T1000 (cell line): Measurements from ENCODE around the gene IGFBP7.

Experiments
- DNase-seq: peaks from one replicate; lab custom pipeline; 2025; ENCODE audit warnings: mixed read lengths; lab: John Stamatoyannopoulos, UW

Gene IGFBP7

GRCh38 chr4:57040510-57040909, 69.7 kb downstream of the IGFBP7 start:
- no peak for DNase-seq

- no peak for DNase-seq
Observed at GRCh38 chr4:57039345-57039744, 70.8 kb downstream of the IGFBP7 start.

GRCh38 chr4:57037982-57038604, 72.1 kb downstream of the IGFBP7 start:
- DNase-seq = peak; percentile 50

GRCh38 chr4:57034520-57034919, 75.7 kb downstream of the IGFBP7 start:
- DNase-seq = no peak

- DNase-seq = peak; percentile 46
Observed at GRCh38 chr4:57023104-57023503, 87.1 kb downstream of the IGFBP7 start.

- DNase-seq = peak; percentile 6
Observed at GRCh38 chr4:57020467-57021101, 89.6 kb downstream of the IGFBP7 start.

- DNase-seq = no peak
Observed at GRCh38 chr4:57018980-57019379, 91.2 kb downstream of the IGFBP7 start.

GRCh38 chr4:57013543-57014120, 96.6 kb downstream of the IGFBP7 start:
- no peak for DNase-seq

- no peak for DNase-seq
Observed at GRCh38 chr4:56999751-57000150, 110.4 kb downstream of the IGFBP7 start.

- DNase-seq = no peak
Observed at GRCh38 chr4:56995525-56995924, 114.7 kb downstream of the IGFBP7 start.

GRCh38 chr4:56990109-56990905, 119.9 kb downstream of the IGFBP7 start:
- DNase-seq = no peak

- no peak for DNase-seq
Observed at GRCh38 chr4:56986952-56987351, 123.2 kb downstream of the IGFBP7 start.

GRCh38 chr4:56986192-56986591, 124.0 kb downstream of the IGFBP7 start:
- no peak for DNase-seq

GRCh38 chr4:56981795-56982201, 128.4 kb downstream of the IGFBP7 start:
- DNase-seq = no peak
